Measurements from ENCODE around the gene ARHGAP28. TPM values are rescaled to one million over a fixed set of nuclear protein-coding genes. Genes with fewer than 3 reads are reported as not detected.

The ARHGAP28 gene
- total RNA-seq, 6 experiments from 2014 or later = 0.13 to 1.7 (median 0.61) TPM; not detected in 1

DNA sequence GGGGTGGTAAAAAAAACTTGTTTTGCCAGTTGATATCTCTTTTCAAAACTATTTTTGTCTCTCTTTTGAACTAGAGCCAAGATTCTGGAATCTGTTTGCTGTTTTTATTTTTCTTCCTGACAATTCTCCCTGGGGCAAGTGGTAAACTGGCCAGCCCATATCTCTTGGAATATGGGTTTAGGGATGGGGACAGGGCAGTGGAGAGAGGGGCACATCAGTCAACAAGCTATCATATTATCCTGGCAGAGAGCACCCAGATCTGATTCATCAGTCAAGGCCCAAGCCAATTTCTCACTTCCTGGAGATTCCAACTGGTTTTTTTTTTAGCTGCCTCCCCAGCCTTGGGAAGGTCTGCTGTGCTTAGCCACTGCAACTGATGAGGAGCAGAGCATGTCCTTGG is 52.3 kb downstream of the ARHGAP28 start:
- Histone ChIP-seq H3K27me3 (no peaks in the 10 kb centered on the region), H3K36me3 (no peaks in the 10 kb centered on the region), H3K27ac (no peak overlapping the region), H3K9me3 (no peaks in the 10 kb centered on the region), H3K4me1 (no peaks in the 10 kb centered on the region), H3K4me3 (no peak overlapping the region)
- DNase-seq (no peak), ATAC-seq (peak in 2 of 4 donors; percentile 37 to 42)
- intact Hi-C loops (cut with DNase I) = no loop called here
- no peak for TF ChIP-seq POLR2A (IDR thresholded peaks at IDR 0.05)

DNA sequence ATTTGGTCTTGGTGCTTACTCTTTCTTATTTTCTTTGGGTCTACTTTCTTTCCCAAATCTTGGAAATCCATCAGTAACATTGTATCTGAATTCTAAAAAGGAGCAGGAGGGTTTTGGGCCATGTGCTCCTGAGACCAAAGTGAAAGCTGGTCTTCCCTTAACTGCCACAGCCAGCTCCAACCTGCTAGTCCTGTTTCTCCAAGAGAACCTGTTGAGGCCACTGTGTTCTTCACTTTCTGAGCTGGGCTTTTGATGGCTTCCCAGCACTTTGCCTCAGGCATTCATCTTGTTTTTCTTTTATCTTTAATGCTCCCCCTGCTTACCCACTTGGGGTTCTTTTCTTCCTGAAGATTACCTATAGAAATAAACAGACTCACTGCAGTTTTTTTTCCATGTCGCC is 53.3 kb downstream of the ARHGAP28 start:
- TF ChIP-seq POLR2A (IDR thresholded peaks at IDR 0.05) = no peak
- TF ChIP-seq, protein P1, sequence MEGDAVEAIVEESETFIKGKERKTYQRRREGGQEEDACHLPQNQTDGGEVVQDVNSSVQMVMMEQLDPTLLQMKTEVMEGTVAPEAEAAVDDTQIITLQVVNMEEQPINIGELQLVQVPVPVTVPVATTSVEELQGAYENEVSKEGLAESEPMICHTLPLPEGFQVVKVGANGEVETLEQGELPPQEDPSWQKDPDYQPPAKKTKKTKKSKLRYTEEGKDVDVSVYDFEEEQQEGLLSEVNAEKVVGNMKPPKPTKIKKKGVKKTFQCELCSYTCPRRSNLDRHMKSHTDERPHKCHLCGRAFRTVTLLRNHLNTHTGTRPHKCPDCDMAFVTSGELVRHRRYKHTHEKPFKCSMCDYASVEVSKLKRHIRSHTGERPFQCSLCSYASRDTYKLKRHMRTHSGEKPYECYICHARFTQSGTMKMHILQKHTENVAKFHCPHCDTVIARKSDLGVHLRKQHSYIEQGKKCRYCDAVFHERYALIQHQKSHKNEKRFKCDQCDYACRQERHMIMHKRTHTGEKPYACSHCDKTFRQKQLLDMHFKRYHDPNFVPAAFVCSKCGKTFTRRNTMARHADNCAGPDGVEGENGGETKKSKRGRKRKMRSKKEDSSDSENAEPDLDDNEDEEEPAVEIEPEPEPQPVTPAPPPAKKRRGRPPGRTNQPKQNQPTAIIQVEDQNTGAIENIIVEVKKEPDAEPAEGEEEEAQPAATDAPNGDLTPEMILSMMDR (IDR thresholded peaks at IDR 0.05) = no peak
- no peaks in the 10 kb centered on the region for H3K9me3 ChIP-seq
- no peak overlapping the region for H3K4me3 ChIP-seq
- WGBS (ENCODE audit: insufficient coverage, low coverage, low lambda C conversion rate, missing lambda C conversion rate) = 86% methylated on average over 1 of the region's 1 CpG
- no peaks in the 10 kb centered on the region for H3K4me1 ChIP-seq
- H3K27me3 ChIP-seq = no peaks in the 10 kb centered on the region
- intact Hi-C loops (cut with DNase I) = no loop called here
- H3K27ac ChIP-seq = no peak overlapping the region
- ATAC-seq (no peak), DNase-seq (no peak)
- no peaks in the 10 kb centered on the region for H3K36me3 ChIP-seq

DNA sequence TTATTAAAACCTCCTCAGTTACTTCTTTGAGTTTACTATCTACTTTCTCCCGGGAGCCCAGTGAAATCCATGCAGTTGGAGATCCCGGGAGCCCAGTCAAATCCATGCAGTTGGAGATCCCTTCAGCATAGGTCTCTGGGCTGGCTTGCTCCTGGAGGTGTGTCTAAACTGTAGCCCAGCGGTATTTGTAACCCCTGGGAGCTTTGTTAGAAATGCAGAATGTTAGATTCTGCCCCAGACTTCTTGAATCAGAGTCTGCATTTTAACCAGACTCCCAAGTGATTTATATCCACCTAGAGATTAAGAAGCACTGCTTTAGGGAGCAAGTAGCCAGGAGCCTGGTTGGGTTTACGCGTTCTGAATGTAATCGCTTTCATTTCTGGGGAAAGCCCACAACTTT is 54.5 kb downstream of the ARHGAP28 start:
- WGBS (ENCODE audit: insufficient coverage, low coverage, low lambda C conversion rate, missing lambda C conversion rate) = 61% methylated on average over 6 of the region's 6 CpGs
- Histone ChIP-seq H3K27ac (no peak overlapping the region), H3K9me3 (no peaks in the 10 kb centered on the region), H3K4me1 (no peaks in the 10 kb centered on the region), H3K4me3 (no peak overlapping the region), H3K36me3 (no peaks in the 10 kb centered on the region), H3K27me3 (no peaks in the 10 kb centered on the region)
- TF ChIP-seq, protein P1 (IDR thresholded peaks at IDR 0.05) = no peak
- no peak for TF ChIP-seq POLR2A (IDR thresholded peaks at IDR 0.05)
- ATAC-seq = no peak
- no peak for DNase-seq
- intact Hi-C loops (cut with DNase I) = no loop called here

DNA sequence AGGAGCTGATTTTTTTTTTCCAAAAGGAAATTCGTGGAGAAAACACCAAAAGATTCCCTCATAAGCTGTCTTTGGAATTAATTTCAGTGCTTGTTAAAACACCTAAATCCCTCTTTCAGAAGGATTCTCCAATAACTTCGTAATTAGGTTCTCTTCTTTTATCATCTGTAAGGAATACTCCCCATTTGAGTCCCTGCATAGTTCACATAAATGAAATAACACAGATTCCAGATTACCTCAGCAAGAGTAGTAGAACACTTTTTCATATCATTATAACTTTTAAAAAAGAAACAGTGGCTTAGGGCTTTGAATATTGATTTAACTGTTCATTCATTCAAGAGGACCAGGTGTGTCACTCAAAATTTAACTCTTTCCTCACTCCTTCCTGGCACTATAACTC is 55.5 kb downstream of the ARHGAP28 start:
- intact Hi-C loops (cut with DNase I) = no loop called here
- Histone ChIP-seq H3K36me3 (no peaks in the 10 kb centered on the region), H3K27me3 (no peaks in the 10 kb centered on the region), H3K27ac (no peak overlapping the region), H3K4me3 (no peak overlapping the region), H3K4me1 (no peaks in the 10 kb centered on the region), H3K9me3 (no peaks in the 10 kb centered on the region)
- no peak for TF ChIP-seq POLR2A (IDR thresholded peaks at IDR 0.05)
- TF ChIP-seq, protein P1 (IDR thresholded peaks at IDR 0.05) = no peak
- ATAC-seq (no peak), DNase-seq (no peak)
- 12% methylated on average over 2 of the region's 2 CpGs for WGBS (ENCODE audit: insufficient coverage, low coverage, low lambda C conversion rate, missing lambda C conversion rate)

DNA sequence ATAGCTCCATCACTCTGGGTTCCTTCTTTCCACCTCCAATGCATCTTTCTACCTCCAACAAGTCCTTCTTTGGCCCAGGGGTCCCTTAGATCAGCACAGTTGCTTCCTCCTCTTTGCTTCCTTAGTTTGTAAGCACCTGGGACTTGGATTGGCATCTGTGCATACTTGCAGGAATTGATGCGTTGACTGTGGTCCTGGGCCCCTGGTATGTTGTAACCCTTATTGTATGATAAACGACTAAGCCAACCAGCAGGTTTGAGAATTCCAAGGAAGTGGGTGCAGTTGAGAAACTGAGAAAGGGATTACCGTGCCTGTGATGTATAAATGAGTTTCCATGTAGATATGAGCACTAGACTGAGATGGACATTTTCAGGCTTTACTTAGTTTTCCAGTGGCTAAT is 55.9 kb downstream of the ARHGAP28 start:
- ATAC-seq = no peak
- no peaks in the 10 kb centered on the region for H3K36me3 ChIP-seq
- intact Hi-C loops (cut with DNase I) = no loop called here
- no peaks in the 10 kb centered on the region for H3K9me3 ChIP-seq
- whole genome bisulfite sequencing (ENCODE audit: insufficient coverage, low coverage, low lambda C conversion rate, missing lambda C conversion rate) = 74% methylated on average over 3 of the region's 3 CpGs
- no peaks in the 10 kb centered on the region for H3K4me1 ChIP-seq
- TF ChIP-seq, protein P1 (IDR thresholded peaks at IDR 0.05) = no peak
- TF ChIP-seq POLR2A (IDR thresholded peaks at IDR 0.05) = no peak
- H3K4me3 ChIP-seq = no peak overlapping the region
- H3K27me3 ChIP-seq = no peaks in the 10 kb centered on the region
- DNase-seq = no peak
- H3K27ac ChIP-seq = no peak overlapping the region

Measured in right lobe of liver (tissue), 6 donors.